Keratinocyte (primary cell): Measurements from ENCODE around the gene RAB29.

Experiments used
- EZH2 ChIP-seq: IDR thresholded peaks from one replicate; pipeline ENCODE4 v1.6.1; 2012; ENCODE audit warnings: inconsistent platforms, mild to moderate bottlenecking, low read length, moderate library complexity
- TF ChIP-seq, protein P1 (sequence below), 3 experiments: IDR thresholded peaks in 1 of 3; conservative IDR thresholded peaks in 1 of 3; optimal IDR thresholded peaks in 1 of 3; 2 replicates in 2 of 3; 3 replicates in 1 of 3; pipeline versions ENCODE3 to v1.5.1; 2011; ENCODE audit warnings: low read length in 3 of 3, mild to moderate bottlenecking in 3 of 3, moderate library complexity in 2 of 3, control low read depth in 1 of 3, inconsistent platforms in 1 of 3; ENCODE audit not compliant: insufficient read depth in 2 of 3; ENCODE audit errors: extremely low read depth in 1 of 3

DNA sequence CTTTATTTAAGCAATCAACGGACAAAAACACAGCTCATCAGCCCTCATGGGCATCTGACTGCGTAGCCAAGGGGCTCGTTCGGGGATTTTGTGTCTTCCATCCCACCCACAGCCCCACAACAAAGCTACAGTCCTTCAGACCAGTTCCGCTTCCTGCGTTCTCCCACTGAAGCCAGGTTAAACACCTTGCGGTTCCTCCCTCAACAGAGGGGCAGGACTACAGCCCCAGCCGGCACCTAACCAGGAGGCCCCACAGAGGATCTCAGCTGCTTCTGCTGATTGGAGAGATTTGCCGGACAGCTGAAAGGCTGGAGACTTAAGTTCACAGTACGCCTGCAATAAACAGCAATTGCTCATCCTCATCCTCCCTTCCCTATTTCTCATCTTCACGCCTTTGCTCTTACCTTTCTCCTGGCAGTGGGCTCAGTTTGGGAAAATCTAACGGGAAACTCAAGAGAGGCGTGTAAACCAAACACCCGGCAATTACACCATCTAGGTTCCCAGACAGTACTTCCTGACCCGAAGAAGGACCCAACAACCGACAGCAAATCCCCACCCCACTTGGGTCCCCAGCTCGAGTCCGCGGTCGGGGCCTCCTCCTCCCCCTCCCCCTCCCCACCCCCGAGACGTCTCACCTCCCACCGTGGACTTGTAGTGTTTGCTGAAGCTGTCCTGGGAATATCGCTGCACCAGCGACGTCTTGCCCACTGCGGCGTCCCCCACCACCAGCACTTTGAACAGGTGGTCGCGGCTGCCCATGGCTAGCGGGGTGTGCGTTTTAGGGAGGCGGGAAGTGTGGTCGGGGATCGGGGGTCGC is 876 bp downstream of the RAB29 start:
- TF ChIP-seq, protein P1, sequence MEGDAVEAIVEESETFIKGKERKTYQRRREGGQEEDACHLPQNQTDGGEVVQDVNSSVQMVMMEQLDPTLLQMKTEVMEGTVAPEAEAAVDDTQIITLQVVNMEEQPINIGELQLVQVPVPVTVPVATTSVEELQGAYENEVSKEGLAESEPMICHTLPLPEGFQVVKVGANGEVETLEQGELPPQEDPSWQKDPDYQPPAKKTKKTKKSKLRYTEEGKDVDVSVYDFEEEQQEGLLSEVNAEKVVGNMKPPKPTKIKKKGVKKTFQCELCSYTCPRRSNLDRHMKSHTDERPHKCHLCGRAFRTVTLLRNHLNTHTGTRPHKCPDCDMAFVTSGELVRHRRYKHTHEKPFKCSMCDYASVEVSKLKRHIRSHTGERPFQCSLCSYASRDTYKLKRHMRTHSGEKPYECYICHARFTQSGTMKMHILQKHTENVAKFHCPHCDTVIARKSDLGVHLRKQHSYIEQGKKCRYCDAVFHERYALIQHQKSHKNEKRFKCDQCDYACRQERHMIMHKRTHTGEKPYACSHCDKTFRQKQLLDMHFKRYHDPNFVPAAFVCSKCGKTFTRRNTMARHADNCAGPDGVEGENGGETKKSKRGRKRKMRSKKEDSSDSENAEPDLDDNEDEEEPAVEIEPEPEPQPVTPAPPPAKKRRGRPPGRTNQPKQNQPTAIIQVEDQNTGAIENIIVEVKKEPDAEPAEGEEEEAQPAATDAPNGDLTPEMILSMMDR (optimal IDR thresholded peaks at IDR 0.05 in 1 of 3, IDR thresholded peaks at IDR 0.05 in 1 of 3, conservative IDR thresholded peaks at IDR 0.05 in 1 of 3; ENCODE audit: extremely low read depth in 1 of 3, insufficient read depth in 2 of 3, low read length in 3 of 3), result no peak
- TF ChIP-seq EZH2, result no peak
